HepG2 (cell line): Measurements from ENCODE around the gene MAPK11. TPM values are rescaled to one million over a fixed set of nuclear protein-coding genes. Genes with fewer than 3 reads are reported as not detected.

ENCODE experiments used
- ADNP ChIP-seq: sonication (generic); formaldehyde crosslinking; IDR thresholded peaks from 2 replicates; pipeline ENCODE4 v1.4.0; 2020; ENCODE audit warnings: missing genetic modification reagents
- CAMTA2 ChIP-seq: sonication (generic); formaldehyde crosslinking; IDR thresholded peaks from 2 replicates; pipeline ENCODE4 v1.4.0; 2020; ENCODE audit warnings: mild to moderate bottlenecking, missing genetic modification reagents, borderline replicate concordance
- MIXL1 ChIP-seq: IDR thresholded peaks from 2 replicates; pipeline ENCODE4 v1.6.1; 2016
- MTERF4 ChIP-seq: sonication (generic); formaldehyde crosslinking; IDR thresholded peaks from 2 replicates; pipeline ENCODE4 v1.8.0; 2023; ENCODE audit warnings: mild to moderate bottlenecking, missing genetic modification reagents
- NFATC3 ChIP-seq: sonication (generic); formaldehyde crosslinking; IDR thresholded peaks from 2 replicates; pipeline ENCODE4 v1.5.1; 2020; ENCODE audit warnings: mild to moderate bottlenecking, missing genetic modification reagents
- SP140L ChIP-seq: sonication (generic); formaldehyde crosslinking; IDR thresholded peaks from 2 replicates; pipeline ENCODE4 v1.4.0; 2020; ENCODE audit warnings: missing genetic modification reagents, borderline replicate concordance
- TFAP4 ChIP-seq: sonication (generic); IDR thresholded peaks from 2 replicates; pipeline ENCODE4 v1.6.1; 2016; ENCODE audit warnings: low read depth, borderline replicate concordance
- ZBTB34 ChIP-seq: sonication (generic); formaldehyde crosslinking; IDR thresholded peaks from 2 replicates; pipeline ENCODE4 v1.8.0; 2022; ENCODE audit warnings: mild to moderate bottlenecking, missing genetic modification reagents
- ZIK1 ChIP-seq: sonication (generic); formaldehyde crosslinking; IDR thresholded peaks from 2 replicates; pipeline ENCODE4 v1.5.0; 2020; ENCODE audit warnings: mild to moderate bottlenecking, low read depth, missing genetic modification reagents, borderline replicate concordance
- ZNF225 ChIP-seq: sonication (generic); formaldehyde crosslinking; IDR thresholded peaks from 2 replicates; pipeline ENCODE4 v1.4.0; 2020; ENCODE audit warnings: mild to moderate bottlenecking, missing genetic modification reagents
- ZNF619 ChIP-seq: sonication (generic); formaldehyde crosslinking; IDR thresholded peaks from 2 replicates; pipeline ENCODE4 v1.4.0; 2020; ENCODE audit warnings: mild to moderate bottlenecking, missing genetic modification reagents
- ZNF672 ChIP-seq: sonication (generic); formaldehyde crosslinking; IDR thresholded peaks from 2 replicates; pipeline ENCODE4 v1.8.1; 2022; ENCODE audit warnings: missing genetic modification reagents
- ZSCAN20 ChIP-seq: sonication (generic); formaldehyde crosslinking; IDR thresholded peaks from 2 replicates; pipeline ENCODE4 v1.4.0; 2020; ENCODE audit warnings: missing genetic modification reagents, mild to moderate bottlenecking, borderline replicate concordance
- polyA plus RNA-seq, 8 experiments: library from polyadenylated mRNA; depleted of rRNA in 3 of 8; stranded (reverse) in 7 of 8; unstranded in 1 of 8; fragments of >200 nt; fragmentation: Illumina TruSeq in 4 of 8; extraction: Trizol in 4 of 8; gene quantifications; 2 replicates each; pipeline versions ENCODE4 v1.2.1 to v1.2.3, GENCODE V29; 2011 to 2016; ENCODE audit warnings: low read depth in 4 of 8, missing spikeins in 1 of 8, mixed read lengths in 1 of 8; ENCODE audit not compliant: insufficient read depth in 1 of 8
- total RNA-seq, 5 experiments: library from RNA; depleted of rRNA; stranded (reverse); fragments of >200 nt; fragmentation: Illumina TruSeq; extraction: Trizol; gene quantifications; 2 replicates each; pipeline ENCODE4 v1.2.3, GENCODE V29; 2016; ENCODE audit warnings: low read depth in 1 of 5
- TF ChIP-seq, protein P1 (sequence below): sonication (generic); formaldehyde crosslinking; IDR thresholded peaks from 2 replicates; pipeline ENCODE4 v1.5.0; 2020; ENCODE audit warnings: mild to moderate bottlenecking, missing genetic modification reagents

Gene MAPK11
- total and polyA plus RNA-seq, 2 of the 13 experiments (the other 11 are each of a cell fraction or from before 2014, with no cell fraction given), result 0.15 to 0.17 TPM

DNA sequence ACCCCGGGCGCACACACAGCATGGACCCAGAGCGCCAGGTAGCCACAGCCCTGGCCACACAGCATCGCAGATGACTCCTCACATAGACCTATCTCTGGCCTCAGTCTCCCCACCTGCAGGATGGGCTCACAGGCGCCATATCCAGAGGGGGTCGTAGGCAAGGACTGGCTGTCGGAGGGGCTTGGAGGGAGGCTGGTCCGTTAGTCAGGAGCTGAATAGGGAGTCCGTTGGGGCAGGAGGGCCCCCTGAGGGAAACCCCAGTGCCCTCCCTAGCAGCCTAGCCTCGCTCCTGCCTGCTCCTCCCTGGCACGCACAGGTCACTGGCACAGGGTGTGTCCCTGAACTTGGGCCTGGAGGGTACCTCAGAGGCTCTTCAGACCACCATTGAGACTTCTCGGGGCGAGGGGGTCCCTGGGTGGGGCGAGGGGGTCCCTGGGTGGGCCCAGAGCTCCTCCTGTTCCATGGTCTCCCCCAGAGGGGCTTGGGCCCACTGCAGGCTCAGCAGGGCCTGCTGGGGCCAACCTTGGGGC is 35.3 kb upstream of the MAPK11 start (continued):
- no peak for TF ChIP-seq MTERF4 (CRISPR knock-in tag)
- no peak for TF ChIP-seq ZNF672 (CRISPR knock-in tag)
- TF ChIP-seq, protein P1, sequence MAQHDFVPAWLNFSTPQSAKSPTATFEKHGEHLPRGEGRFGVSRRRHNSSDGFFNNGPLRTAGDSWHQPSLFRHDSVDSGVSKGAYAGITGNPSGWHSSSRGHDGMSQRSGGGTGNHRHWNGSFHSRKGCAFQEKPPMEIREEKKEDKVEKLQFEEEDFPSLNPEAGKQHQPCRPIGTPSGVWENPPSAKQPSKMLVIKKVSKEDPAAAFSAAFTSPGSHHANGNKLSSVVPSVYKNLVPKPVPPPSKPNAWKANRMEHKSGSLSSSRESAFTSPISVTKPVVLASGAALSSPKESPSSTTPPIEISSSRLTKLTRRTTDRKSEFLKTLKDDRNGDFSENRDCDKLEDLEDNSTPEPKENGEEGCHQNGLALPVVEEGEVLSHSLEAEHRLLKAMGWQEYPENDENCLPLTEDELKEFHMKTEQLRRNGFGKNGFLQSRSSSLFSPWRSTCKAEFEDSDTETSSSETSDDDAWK (CRISPR knock-in tag), result no peak
- no peak for TF ChIP-seq ZNF225
- no peak for TF ChIP-seq ZNF619 (CRISPR knock-in tag)
- no peak for TF ChIP-seq ZSCAN20 (CRISPR knock-in tag)
- TF ChIP-seq NFATC3, result no peak
- TF ChIP-seq SP140L (CRISPR knock-in tag), result no peak
- no peak for TF ChIP-seq MIXL1
- 0 out of 2 replicates have a peak, but pooled peaks have one; percentile 25 for TF ChIP-seq CAMTA2 (CRISPR knock-in tag)
- 0 out of 2 replicates have a peak, but pooled peaks have one; percentile 34 for TF ChIP-seq ADNP
- no peak for TF ChIP-seq TFAP4
- no peak for TF ChIP-seq ZBTB34 (CRISPR knock-in tag)
- TF ChIP-seq ZIK1 (CRISPR knock-in tag), result no peak
